SH-SY5Y (cell line): Measurements from ENCODE around the gene DUSP28.

Experiments
- GATA2 ChIP-seq: IDR thresholded peaks from 2 replicates; pipeline ENCODE4 v1.6.1; 2011; ENCODE audit warnings: mild to moderate bottlenecking, low read depth, low read length
- GATA3 ChIP-seq: IDR thresholded peaks from 2 replicates; pipeline ENCODE4 v1.6.1; 2011; ENCODE audit warnings: low read depth, mild to moderate bottlenecking, low read length, moderate library complexity

GRCh38 chr2:240595381-240596079, 35.4 kb downstream of the DUSP28 start:
- no peak for TF ChIP-seq GATA3
- TF ChIP-seq GATA2, result no peak
